IgD-negative memory B cell (primary cell): ENCODE data around the gene LRRK2. TPM values are rescaled to one million over a fixed set of nuclear protein-coding genes. Genes with fewer than 3 reads are reported as not detected.
"Not testable (repeated sequence)": the region's sequence is repeated elsewhere in the genome, so short reads cannot be mapped to it uniquely, and the experiment has no call there.

Source experiments
- H3K27ac Mint-ChIP-seq, 3 donors: one replicate each; pipeline ENCODE4 v1.8.0; 2020 to 2022; ENCODE audit warnings: mild to moderate bottlenecking in 3 of 3, mixed read lengths in 3 of 3, moderate library complexity in 1 of 3
- H3K27me3 Mint-ChIP-seq: one replicate; pipeline ENCODE4 v1.8.0; 2021; ENCODE audit warnings: mixed read lengths
- H3K36me3 Mint-ChIP-seq: one replicate; pipeline ENCODE4 v1.8.0; 2020; ENCODE audit warnings: mild to moderate bottlenecking, mixed read lengths
- H3K4me1 Mint-ChIP-seq, 3 donors: one replicate each; pipeline ENCODE4 v1.8.0; 2020 to 2022; ENCODE audit warnings: mixed read lengths in 3 of 3, mild to moderate bottlenecking in 1 of 3
- H3K4me3 Mint-ChIP-seq, 4 donors: one replicate each; pipeline ENCODE4 v1.8.0; 2020 to 2022; ENCODE audit warnings: mild to moderate bottlenecking in 4 of 4, mixed read lengths in 4 of 4, moderate library complexity in 3 of 4
- H3K9me3 Mint-ChIP-seq, 3 donors: one replicate each; pipeline ENCODE4 v1.8.0; 2020 to 2021; ENCODE audit warnings: mixed read lengths in 3 of 3, mild to moderate bottlenecking in 1 of 3
- polyA plus RNA-seq: library from polyadenylated mRNA; unstranded; fragments of 300-500 nt; fragmentation: Illumina TruSeq; gene quantifications from one replicate; pipeline ENCODE4 v1.2.3, GENCODE V29; 2021

The LRRK2 gene
- polyA plus RNA-seq, 1 donor from 2014 or later: 6.8 TPM

- Mint-ChIP-seq H3K9me3 (peaks cover 0 to 2% (median 0%) of the 10 kb centered on the region in 3 donors), H3K27ac (peak overlapping the region; percentile 72 to 97 (median 85)), H3K36me3 (no peaks in the 10 kb centered on the region), H3K4me3 (peak overlapping the region; percentile 79 to 96 (median 90)), H3K4me1 (peaks cover 45 to 58% (median 53%) of the 10 kb centered on the region in 3 donors), H3K27me3 (no peaks in the 10 kb centered on the region)
These were observed 1.3 kb downstream of the LRRK2 start for GRCh38 chr12:40225984-40226602.

GRCh38 chr12:40226705-40227104, 1.9 kb downstream of the LRRK2 start:
- peaks cover 42 to 56% (median 50%) of the 10 kb centered on the region in 3 donors for H3K4me1 Mint-ChIP-seq
- peaks cover under 1% of the 10 kb centered on the region for H3K36me3 Mint-ChIP-seq
- peaks cover 0 to 2% (median 0%) of the 10 kb centered on the region in 3 donors for H3K9me3 Mint-ChIP-seq
- peak overlapping the region; percentile 79 to 96 (median 90) for H3K4me3 Mint-ChIP-seq
- no peaks in the 10 kb centered on the region for H3K27me3 Mint-ChIP-seq
- peak overlapping the region; percentile 72 to 97 (median 85) for H3K27ac Mint-ChIP-seq

- Mint-ChIP-seq H3K4me3 (peak overlapping the region in 3 of 4 donors; percentile 28 to 92 (median 82)), H3K27me3 (no peaks in the 10 kb centered on the region)
These were observed 2.6 kb downstream of the LRRK2 start for GRCh38 chr12:40227447-40227846.

GRCh38 chr12:40228727-40229126, 3.9 kb downstream of the LRRK2 start:
- H3K4me1 Mint-ChIP-seq: peaks cover 39 to 52% (median 52%) of the 10 kb centered on the region in 3 donors
- H3K9me3 Mint-ChIP-seq: peaks cover 0 to 2% (median 0%) of the 10 kb centered on the region in 3 donors
- peaks cover 4% of the 10 kb centered on the region for H3K36me3 Mint-ChIP-seq
- H3K27ac Mint-ChIP-seq: peak overlapping the region; percentile 81 to 95 (median 92)
- peak overlapping the region; percentile 14 to 92 (median 84) for H3K4me3 Mint-ChIP-seq
- no peaks in the 10 kb centered on the region for H3K27me3 Mint-ChIP-seq

More at GRCh38 chr12:40227447-40227846, 2.6 kb downstream of the LRRK2 start:
- Mint-ChIP-seq H3K36me3 (peaks cover 4% of the 10 kb centered on the region), H3K27ac (peak overlapping the region; percentile 68 to 95 (median 92)), H3K9me3 (peaks cover 0 to 2% (median 0%) of the 10 kb centered on the region in 3 donors), H3K4me1 (peaks cover 46 to 57% (median 54%) of the 10 kb centered on the region in 3 donors)

GRCh38 chr12:40229690-40230651, 5.2 kb downstream of the LRRK2 start:
- Mint-ChIP-seq H3K27me3 (no peaks in the 10 kb centered on the region), H3K36me3 (peaks cover 4% of the 10 kb centered on the region), H3K9me3 (peaks cover 0 to 2% (median 0%) of the 10 kb centered on the region in 3 donors), H3K4me3 (peak overlapping the region; percentile 78 to 95 (median 87)), H3K27ac (peak overlapping the region; percentile 30 to 72 (median 69)), H3K4me1 (peaks cover 36 to 52% (median 50%) of the 10 kb centered on the region in 3 donors)

GRCh38 chr12:40232602-40233001, 7.8 kb downstream of the LRRK2 start:
- Mint-ChIP-seq H3K4me3 (peak overlapping the region in 1 of 4 donors; percentile 56), H3K9me3 (no peaks in the 10 kb centered on the region), H3K27me3 (no peaks in the 10 kb centered on the region), H3K36me3 (peaks cover 16% of the 10 kb centered on the region), H3K4me1 (peaks cover 26 to 42% (median 41%) of the 10 kb centered on the region in 3 donors), H3K27ac (no peak overlapping the region)

- Mint-ChIP-seq H3K27ac (peak overlapping the region in 2 of 3 donors; percentile 18 to 21), H3K9me3 (no peaks in the 10 kb centered on the region), H3K4me1 (peaks cover 20 to 40% (median 36%) of the 10 kb centered on the region in 3 donors), H3K4me3 (peak overlapping the region in 2 of 4 donors; percentile 63 to 75), H3K36me3 (peaks cover 16% of the 10 kb centered on the region), H3K27me3 (no peaks in the 10 kb centered on the region)
These were observed 9.1 kb downstream of the LRRK2 start for GRCh38 chr12:40233741-40234367.

GRCh38 chr12:40236357-40236850, 11.6 kb downstream of the LRRK2 start:
- H3K36me3 Mint-ChIP-seq: peaks cover 22% of the 10 kb centered on the region
- H3K27me3 Mint-ChIP-seq: no peaks in the 10 kb centered on the region
- no peak overlapping the region for H3K4me3 Mint-ChIP-seq
- no peaks in the 10 kb centered on the region for H3K9me3 Mint-ChIP-seq
- H3K27ac Mint-ChIP-seq: no peak overlapping the region
- H3K4me1 Mint-ChIP-seq: peaks cover 17 to 42% (median 30%) of the 10 kb centered on the region in 3 donors

- Mint-ChIP-seq H3K4me1 (peaks cover 18 to 39% (median 26%) of the 10 kb centered on the region in 3 donors), H3K27me3 (no peaks in the 10 kb centered on the region), H3K9me3 (no peaks in the 10 kb centered on the region), H3K4me3 (no peak overlapping the region), H3K27ac (peak overlapping the region in 1 of 3 donors; percentile 21), H3K36me3 (peaks cover 19% of the 10 kb centered on the region)
These were observed 13.6 kb downstream of the LRRK2 start for GRCh38 chr12:40238266-40238902.

GRCh38 chr12:40238979-40239378, 14.2 kb downstream of the LRRK2 start:
- Mint-ChIP-seq H3K36me3 (peaks cover 19% of the 10 kb centered on the region), H3K27ac (peak overlapping the region in 1 of 3 donors; percentile 21), H3K9me3 (no peaks in the 10 kb centered on the region), H3K27me3 (no peaks in the 10 kb centered on the region), H3K4me3 (no peak overlapping the region), H3K4me1 (peaks cover 19 to 33% (median 22%) of the 10 kb centered on the region in 3 donors)

- peak overlapping the region in 1 of 3 donors; percentile 85 for H3K27ac Mint-ChIP-seq
- H3K36me3 Mint-ChIP-seq: peaks cover 16% of the 10 kb centered on the region
- H3K9me3 Mint-ChIP-seq: no peaks in the 10 kb centered on the region
- H3K4me3 Mint-ChIP-seq: peak overlapping the region in 2 of 4 donors; percentile 53 to 61
- H3K4me1 Mint-ChIP-seq: peaks cover 19 to 33% (median 22%) of the 10 kb centered on the region in 3 donors
- no peaks in the 10 kb centered on the region for H3K27me3 Mint-ChIP-seq
These were observed 16.0 kb downstream of the LRRK2 start for GRCh38 chr12:40240779-40241178.

GRCh38 chr12:40241741-40242140, 16.9 kb downstream of the LRRK2 start:
- Mint-ChIP-seq H3K4me3 (no peak overlapping the region), H3K27me3 (no peaks in the 10 kb centered on the region)

GRCh38 chr12:40244526-40245156, 19.8 kb downstream of the LRRK2 start:
- not testable (repeated sequence) for H3K27me3 Mint-ChIP-seq, H3K4me3 Mint-ChIP-seq, H3K36me3 Mint-ChIP-seq, H3K9me3 Mint-ChIP-seq, H3K27ac Mint-ChIP-seq
- peaks cover 26 to 28% (median 26%) of the 10 kb centered on the region in 3 donors for H3K4me1 Mint-ChIP-seq

More at GRCh38 chr12:40241741-40242140, 16.9 kb downstream of the LRRK2 start:
- no peak overlapping the region for H3K27ac Mint-ChIP-seq
- H3K9me3 Mint-ChIP-seq: no peaks in the 10 kb centered on the region
- peaks cover 12% of the 10 kb centered on the region for H3K36me3 Mint-ChIP-seq
- peaks cover 19 to 33% (median 22%) of the 10 kb centered on the region in 3 donors for H3K4me1 Mint-ChIP-seq
